Measurements from ENCODE around the gene INO80D.
A peak's percentile ranks its signal among the peaks of the same experiment; 100 is the strongest.

The INO80D gene

GRCh38 chr2:205948883-205949282, 137.1 kb downstream of the INO80D start:
- TF ChIP-seq CTCF (IDR thresholded peaks at IDR 0.05; ENCODE audit: insufficient read depth, low read depth, low read length, missing control alignments) = no peak
- no peak for DNase-seq (ENCODE audit: low read depth)

GRCh38 chr2:205948496-205948837, 137.5 kb downstream of the INO80D start:
- DNase-seq (ENCODE audit: low read depth) = no peak
- H3K4me3 ChIP-seq (ENCODE audit: low read depth, low read length) = no peak overlapping the region
- no peak for TF ChIP-seq CTCF (IDR thresholded peaks at IDR 0.05; ENCODE audit: insufficient read depth, low read depth, low read length, missing control alignments)

More at GRCh38 chr2:205948883-205949282, 137.1 kb downstream of the INO80D start:
- H3K4me3 ChIP-seq (ENCODE audit: low read depth, low read length) = no peak overlapping the region

GRCh38 chr2:205947621-205948495, 138.1 kb downstream of the INO80D start:
- no peak overlapping the region for H3K4me3 ChIP-seq (ENCODE audit: low read depth, low read length)

GRCh38 chr2:205946226-205946625, 139.7 kb downstream of the INO80D start:
- no peak for TF ChIP-seq CTCF (IDR thresholded peaks at IDR 0.05; ENCODE audit: insufficient read depth, low read depth, low read length, missing control alignments)
- no peak overlapping the region for H3K4me3 ChIP-seq (ENCODE audit: low read depth, low read length)
- no peak for DNase-seq (ENCODE audit: low read depth)

More at GRCh38 chr2:205947621-205948495, 138.1 kb downstream of the INO80D start:
- peak; percentile 57 for DNase-seq (ENCODE audit: low read depth)
- peak; percentile 91 for TF ChIP-seq CTCF (IDR thresholded peaks at IDR 0.05; ENCODE audit: insufficient read depth, low read depth, low read length, missing control alignments)

All from GM12865 (cell line).